Cardiac muscle cell (in vitro differentiated cells and primary cell): ENCODE data around the gene GAB2. TPM values are rescaled to one million over a fixed set of nuclear protein-coding genes. Genes with fewer than 3 reads are reported as not detected.

Experiments
- DNase-seq, 2 donors: peaks; one replicate each; pipeline versions ENCODE4 v3.0.0 to v3.0.0-alpha.2; 2010 to 2017; ENCODE audit warnings: low read depth in 1 of 2, low spot score in 1 of 2
- H3K27ac ChIP-seq: fragments of 200-600 bp; sonication (generic); 2 replicates; pipeline ENCODE4 v1.5.1; 2016
- H3K27me3 ChIP-seq: fragments of 200-600 bp; sonication (generic); 2 replicates; pipeline ENCODE4 v1.6.0; 2016; ENCODE audit warnings: control low read depth
- H3K36me3 ChIP-seq: fragments of 200-600 bp; sonication (generic); 2 replicates; pipeline ENCODE4 v1.5.1; 2016; ENCODE audit warnings: control low read depth
- H3K4me1 ChIP-seq: fragments of 200-600 bp; sonication (generic); 2 replicates; pipeline ENCODE4 v1.8.1; 2017; ENCODE audit warnings: low read depth, mild to moderate bottlenecking, mixed run types
- H3K4me3 ChIP-seq: fragments of 200-600 bp; sonication (generic); 2 replicates; pipeline ENCODE4 v1.5.1; 2016; ENCODE audit warnings: mild to moderate bottlenecking
- H3K9me3 ChIP-seq: fragments of 200-600 bp; sonication (generic); 2 replicates; pipeline ENCODE4 v1.5.1; 2017; ENCODE audit warnings: low read depth, mild to moderate bottlenecking, control low read depth
- polyA plus RNA-seq: library from polyadenylated mRNA; unstranded; fragments of >200 nt; fragmentation: Nextera tagmentation; extraction: Ambion mirVana; gene quantifications from 2 replicates; pipeline ENCODE4 v1.2.1, GENCODE V29; 2016
- total RNA-seq: library from RNA; depleted of rRNA; stranded (reverse); fragments of >200 nt; gene quantifications from 2 replicates; pipeline ENCODE4 v1.2.3, GENCODE V29; 2016
- TF ChIP-seq, protein P1 (sequence below): IDR thresholded peaks from 2 replicates; pipeline ENCODE4 v1.5.1; 2012; ENCODE audit warnings: low read depth, mild to moderate bottlenecking, low read length

GAB2 gene
- total and polyA plus RNA-seq, 2 experiments from 2014 or later = 5.3 to 18.0 TPM

DNA sequence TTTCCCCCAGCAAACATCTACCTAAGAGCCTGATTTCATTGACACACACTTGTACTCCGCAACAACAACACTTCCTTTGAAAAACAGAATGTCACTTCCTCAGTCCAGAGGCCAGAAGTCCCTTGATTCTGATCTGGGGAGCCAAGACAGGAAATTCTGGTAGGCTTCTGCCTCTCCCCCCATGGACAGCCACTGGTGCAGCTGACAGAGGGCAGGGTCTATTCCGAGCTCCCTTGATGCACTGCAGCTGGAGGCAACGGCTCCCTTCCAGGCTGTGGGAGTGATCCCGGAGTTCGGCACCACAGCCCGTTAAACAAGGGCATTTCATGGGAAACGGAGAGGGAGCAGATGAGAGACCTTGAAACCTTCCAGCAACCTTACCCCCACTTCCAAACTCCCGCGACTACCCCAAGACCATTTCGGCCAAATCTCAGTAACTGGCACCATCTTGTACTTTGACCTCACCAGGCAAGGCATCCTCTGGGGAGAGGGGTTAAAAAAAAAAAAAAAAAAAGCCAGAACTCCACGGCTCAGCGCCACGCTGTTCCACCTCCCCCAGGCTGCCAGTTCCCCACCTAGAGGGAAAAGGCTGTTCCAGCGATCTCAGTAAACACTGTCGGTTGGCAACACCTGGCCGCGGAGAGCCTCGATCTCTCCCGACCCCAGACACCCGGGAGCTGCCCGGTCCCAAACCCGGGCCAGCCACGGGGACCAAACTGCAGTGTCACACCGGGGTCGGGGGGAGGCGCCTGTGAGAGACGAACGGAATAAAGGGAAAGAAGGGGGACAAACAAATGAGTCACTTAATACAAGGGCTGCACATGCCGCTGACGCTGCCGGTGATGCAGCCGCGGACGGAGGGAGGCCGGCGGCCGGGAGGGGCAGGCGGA, 1.1 kb downstream of the GAB2 start:
- H3K9me3 ChIP-seq = no peaks in the 10 kb centered on the region
- peak overlapping the region; percentile 73 for H3K27ac ChIP-seq
- peak overlapping the region; percentile 68 for H3K4me3 ChIP-seq
- TF ChIP-seq, protein P1, sequence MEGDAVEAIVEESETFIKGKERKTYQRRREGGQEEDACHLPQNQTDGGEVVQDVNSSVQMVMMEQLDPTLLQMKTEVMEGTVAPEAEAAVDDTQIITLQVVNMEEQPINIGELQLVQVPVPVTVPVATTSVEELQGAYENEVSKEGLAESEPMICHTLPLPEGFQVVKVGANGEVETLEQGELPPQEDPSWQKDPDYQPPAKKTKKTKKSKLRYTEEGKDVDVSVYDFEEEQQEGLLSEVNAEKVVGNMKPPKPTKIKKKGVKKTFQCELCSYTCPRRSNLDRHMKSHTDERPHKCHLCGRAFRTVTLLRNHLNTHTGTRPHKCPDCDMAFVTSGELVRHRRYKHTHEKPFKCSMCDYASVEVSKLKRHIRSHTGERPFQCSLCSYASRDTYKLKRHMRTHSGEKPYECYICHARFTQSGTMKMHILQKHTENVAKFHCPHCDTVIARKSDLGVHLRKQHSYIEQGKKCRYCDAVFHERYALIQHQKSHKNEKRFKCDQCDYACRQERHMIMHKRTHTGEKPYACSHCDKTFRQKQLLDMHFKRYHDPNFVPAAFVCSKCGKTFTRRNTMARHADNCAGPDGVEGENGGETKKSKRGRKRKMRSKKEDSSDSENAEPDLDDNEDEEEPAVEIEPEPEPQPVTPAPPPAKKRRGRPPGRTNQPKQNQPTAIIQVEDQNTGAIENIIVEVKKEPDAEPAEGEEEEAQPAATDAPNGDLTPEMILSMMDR = peak; percentile 51
- H3K36me3 ChIP-seq = no peaks in the 10 kb centered on the region
- peak; percentile 82 to 91 for DNase-seq
- H3K4me1 ChIP-seq = peaks cover 7% of the 10 kb centered on the region
- H3K27me3 ChIP-seq = no peaks in the 10 kb centered on the region

DNA sequence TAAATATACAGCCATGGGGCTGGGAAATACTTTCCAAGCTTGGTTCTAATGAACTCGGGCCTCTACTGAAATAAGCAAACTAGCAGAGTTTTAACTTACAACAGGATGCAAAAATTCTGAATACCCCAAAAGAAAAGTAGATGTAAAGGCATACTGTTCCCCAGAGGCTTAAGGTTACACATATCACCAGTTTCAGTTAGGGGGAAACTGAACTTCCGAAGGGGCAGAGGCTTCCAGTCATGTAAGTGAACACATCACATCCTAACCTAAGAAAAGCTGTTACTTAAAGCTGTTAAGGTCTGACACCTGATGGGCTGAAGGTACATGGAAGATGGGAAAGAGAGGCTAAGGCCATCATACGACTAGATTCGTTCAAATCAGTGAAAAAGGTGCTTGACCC, 2.3 kb downstream of the GAB2 start:
- H3K27me3 ChIP-seq = no peaks in the 10 kb centered on the region
- no peaks in the 10 kb centered on the region for H3K36me3 ChIP-seq
- no peak overlapping the region for H3K4me3 ChIP-seq
- no peaks in the 10 kb centered on the region for H3K4me1 ChIP-seq
- H3K9me3 ChIP-seq = no peaks in the 10 kb centered on the region
- no peak overlapping the region for H3K27ac ChIP-seq
- TF ChIP-seq, protein P1 = no peak
- DNase-seq = no peak

DNA sequence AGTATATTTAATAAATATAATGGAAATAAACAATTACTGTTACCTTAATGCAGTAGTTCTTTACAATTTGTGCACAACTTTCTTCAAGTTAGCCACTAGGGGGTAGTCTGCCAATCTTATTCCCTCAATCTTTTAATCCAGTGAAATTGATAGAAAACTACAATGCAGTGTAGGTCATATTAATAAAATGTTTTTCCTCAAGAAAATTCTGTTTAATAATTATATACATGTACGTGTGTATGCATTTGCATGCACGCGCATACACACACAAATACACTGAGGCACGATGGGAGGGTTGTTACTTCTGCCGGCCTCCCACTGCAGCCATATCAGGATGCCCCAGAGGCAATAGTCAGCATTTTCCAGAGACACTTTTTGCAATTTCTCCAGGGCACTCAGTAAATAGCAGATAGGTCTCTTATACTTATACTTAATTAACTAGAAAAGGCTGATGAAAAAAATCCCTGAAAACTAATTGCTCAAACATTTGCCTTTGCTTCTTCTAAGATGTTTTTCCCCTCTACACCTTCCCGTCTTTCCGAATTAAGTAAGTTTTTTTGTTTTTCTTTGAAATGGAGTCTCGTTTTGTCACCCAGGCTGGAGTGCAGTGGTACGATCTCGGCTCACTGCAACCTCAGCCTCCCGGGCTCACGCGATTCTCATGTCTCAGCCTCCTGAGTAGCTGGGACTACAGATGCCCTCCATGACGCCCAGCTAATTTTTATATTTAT, 3.1 kb downstream of the GAB2 start:
- H3K27me3 ChIP-seq = no peaks in the 10 kb centered on the region
- no peaks in the 10 kb centered on the region for H3K4me1 ChIP-seq
- no peak overlapping the region for H3K4me3 ChIP-seq
- H3K27ac ChIP-seq = no peak overlapping the region
- no peaks in the 10 kb centered on the region for H3K36me3 ChIP-seq
- H3K9me3 ChIP-seq = no peaks in the 10 kb centered on the region
- TF ChIP-seq, protein P1 = peak; percentile 57
- DNase-seq = peak in 1 of 2 donors; percentile 41

GRCh38 chr11:78408619-78409018, 9.0 kb downstream of the GAB2 start:
- H3K36me3 ChIP-seq = no peaks in the 10 kb centered on the region
- H3K27ac ChIP-seq = no peak overlapping the region
- DNase-seq = no peak
- H3K4me1 ChIP-seq = no peaks in the 10 kb centered on the region
- no peaks in the 10 kb centered on the region for H3K9me3 ChIP-seq
- TF ChIP-seq, protein P1 = no peak
- H3K4me3 ChIP-seq = no peak overlapping the region
- no peaks in the 10 kb centered on the region for H3K27me3 ChIP-seq

GRCh38 chr11:78406568-78407196, 10.9 kb downstream of the GAB2 start:
- TF ChIP-seq, protein P1 = no peak
- Histone ChIP-seq H3K27me3 (no peaks in the 10 kb centered on the region), H3K4me1 (no peaks in the 10 kb centered on the region), H3K27ac (no peak overlapping the region), H3K4me3 (no peak overlapping the region), H3K36me3 (no peaks in the 10 kb centered on the region), H3K9me3 (no peaks in the 10 kb centered on the region)
- DNase-seq = no peak
